HG03066 (cell line): Measurements from ENCODE around the gene TANC1.

Experiments
- ATAC-seq: cut with Tn5 transposase; IDR thresholded peaks from one replicate; pipeline ENCODE4 v1.9.1; 2021; ENCODE audit warnings: low read depth; ENCODE audit not compliant: unreplicated experiment

TANC1 gene

DNA sequence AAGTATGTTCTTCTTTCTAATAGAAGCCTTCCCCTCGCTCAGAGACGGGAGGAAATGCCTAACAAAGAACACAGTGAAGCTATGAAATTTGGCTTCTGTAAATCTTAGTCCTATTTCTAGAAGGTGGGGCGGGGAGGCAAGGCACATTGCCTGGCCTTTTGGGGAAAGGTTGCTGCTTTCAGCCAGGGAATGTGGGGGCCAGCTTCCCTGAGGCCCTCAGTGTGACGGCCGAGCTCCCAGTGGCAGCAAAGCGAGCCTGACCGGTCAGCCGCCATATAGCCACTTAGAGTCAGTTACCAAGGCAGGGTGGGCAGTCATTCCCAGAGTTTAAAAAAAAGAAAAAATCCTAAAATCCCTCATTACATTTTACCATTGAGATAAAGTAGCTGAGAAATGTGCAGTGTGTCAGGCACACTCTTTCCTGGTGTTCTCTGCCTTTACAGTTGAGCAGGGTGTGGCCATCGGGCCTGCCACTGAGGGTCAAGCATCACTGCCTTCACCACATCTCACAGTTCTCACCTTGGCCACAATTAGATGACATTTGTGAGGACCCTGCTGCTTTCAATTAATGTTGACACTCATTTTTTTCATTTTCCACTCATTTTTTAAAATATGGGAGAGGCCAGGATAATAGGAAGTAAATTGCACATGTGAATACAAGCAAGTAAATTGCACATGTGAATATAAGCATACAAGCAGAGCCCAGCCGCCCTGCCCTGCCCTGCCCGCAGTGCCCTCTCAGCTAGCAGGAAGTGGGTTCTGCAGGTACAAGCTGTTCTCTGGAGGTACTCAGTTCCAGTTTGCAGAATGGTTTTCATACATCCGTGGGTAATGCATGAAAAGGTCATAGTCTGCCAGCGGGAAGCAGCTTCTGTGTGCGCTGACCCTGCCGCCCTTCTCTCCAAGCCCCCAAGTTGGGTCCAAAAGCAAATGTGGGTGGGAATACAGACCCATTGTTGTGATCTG is 241.2 kb downstream of the TANC1 start:
- ATAC-seq, result peak; percentile 86

DNA sequence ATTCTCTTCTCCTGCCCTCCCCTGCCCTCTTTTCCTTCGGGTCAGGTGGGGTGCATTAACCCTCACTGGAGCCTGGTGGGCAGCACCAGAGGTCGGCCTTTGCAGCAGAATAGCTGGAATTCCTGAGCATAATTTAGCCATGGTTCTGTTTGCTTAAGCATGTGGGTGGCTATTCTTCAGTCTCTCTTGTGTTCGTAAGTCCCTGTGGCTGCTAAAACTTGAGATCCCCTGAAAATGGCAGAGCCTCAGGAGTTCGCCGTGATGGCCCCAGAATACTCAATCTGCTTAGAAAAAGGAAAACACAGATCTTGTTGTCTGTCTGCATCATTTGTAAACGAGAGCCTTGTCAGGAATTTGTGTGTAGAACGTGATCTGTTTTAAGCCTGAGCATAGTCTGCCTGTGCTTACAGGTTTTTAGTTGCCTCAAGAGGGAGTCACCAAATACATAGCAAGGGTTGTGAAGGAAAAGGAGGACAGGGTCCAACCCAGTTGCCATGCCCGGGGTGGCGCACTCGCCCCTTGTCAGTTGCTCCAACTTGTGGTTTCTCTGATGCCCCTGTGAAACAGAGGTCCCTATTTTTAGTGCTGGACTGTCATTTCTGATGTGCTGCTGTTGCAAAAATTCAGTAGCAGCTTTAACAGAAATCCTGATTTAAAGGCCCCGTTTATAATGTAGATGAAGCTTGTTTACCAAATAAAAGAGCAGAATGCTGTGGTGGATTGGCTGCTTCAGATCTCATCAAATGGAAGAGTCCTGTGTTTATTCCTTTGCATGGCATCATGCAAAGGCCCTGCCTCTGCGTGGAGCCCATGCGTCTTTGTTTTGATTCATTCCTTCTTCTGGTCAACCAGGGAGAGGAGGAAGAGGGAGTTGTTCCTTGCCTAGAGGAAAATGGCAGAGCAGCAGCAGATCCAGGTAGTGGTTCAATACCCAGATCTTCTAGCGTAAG is 243.3 kb downstream of the TANC1 start:
- no peak for ATAC-seq

DNA sequence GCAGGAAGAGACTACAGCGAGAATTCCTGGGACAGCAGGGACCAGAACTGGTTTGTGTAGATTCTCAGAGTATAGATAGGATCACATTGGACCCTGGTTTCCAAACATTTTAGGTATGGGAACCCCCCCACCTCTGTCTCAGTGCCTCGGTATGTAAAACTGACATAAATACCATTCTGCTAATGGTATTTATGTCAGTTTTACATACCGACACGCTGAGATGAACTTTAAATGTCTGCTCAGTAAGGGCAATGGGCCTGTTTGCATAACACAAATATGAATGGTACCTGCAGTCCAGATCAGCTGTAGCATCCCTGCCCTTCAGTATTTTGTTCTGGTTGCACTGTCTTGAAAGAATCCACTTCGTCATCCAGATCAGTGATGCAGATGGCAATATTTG is 244.9 kb downstream of the TANC1 start:
- ATAC-seq, result no peak

DNA sequence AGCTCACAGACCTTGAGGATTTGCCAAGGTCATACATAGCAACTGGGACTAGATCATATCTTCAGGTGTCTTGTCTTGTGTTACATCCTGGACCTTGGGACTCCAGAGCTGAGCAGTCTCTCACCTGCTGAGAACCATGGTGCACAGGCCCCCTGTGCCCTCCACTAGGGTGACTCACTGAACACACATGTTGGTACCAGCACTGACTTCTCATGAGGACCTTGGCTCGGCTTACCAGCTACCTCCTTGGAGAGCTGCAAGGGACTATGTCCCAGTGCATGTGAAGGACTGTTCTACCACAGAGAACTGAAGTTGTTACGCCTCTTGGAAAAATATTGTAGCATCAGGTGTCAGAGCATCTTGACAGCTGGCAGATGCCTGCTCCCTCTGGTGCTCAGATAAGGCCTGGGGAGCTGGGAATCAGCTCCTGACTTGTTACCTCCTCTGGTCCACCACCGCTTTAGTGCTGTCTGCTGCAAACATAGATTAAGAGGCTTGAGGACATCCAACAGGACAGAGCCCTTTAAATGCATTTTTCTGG is 246.0 kb downstream of the TANC1 start:
- no peak for ATAC-seq

DNA sequence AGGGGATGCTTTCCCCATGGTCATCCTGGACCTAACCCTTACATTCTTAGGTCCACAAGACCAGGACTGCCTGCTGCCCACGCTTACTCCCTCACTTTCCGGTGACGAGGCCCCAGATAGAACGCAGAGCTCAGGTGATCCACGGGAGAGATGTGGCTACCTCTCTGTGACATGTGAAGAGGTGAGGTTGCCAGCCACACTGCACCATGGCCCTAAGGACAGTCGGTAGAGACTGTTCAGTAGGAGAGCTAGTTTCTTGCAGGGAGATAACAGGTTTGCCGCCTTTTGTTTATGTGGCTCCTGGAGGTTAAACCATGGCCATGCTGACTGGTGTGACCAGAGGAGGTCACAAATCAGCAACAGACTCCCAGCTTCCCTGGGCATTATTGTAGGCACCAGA is 246.7 kb downstream of the TANC1 start:
- no peak for ATAC-seq

DNA sequence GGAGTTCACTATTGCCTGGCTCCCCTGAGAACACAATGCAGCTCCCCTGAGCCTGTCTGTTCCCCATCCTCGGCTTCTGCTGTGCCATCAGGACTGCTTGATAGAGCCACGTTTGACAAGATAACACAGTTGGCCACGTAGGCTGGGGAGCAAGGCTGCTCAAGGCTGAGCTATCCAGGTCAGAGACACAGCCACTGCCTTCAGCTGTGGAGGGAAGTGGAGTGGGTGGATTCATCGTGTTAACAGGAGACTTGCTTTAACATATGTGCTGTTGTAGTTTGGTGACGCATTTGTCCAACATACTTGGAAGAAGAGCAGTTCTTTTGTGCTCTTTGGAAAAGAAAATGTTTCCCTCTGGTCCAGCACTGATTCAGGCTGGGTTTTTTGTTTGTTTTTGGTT is 249.2 kb downstream of the TANC1 start:
- ATAC-seq, result no peak

DNA sequence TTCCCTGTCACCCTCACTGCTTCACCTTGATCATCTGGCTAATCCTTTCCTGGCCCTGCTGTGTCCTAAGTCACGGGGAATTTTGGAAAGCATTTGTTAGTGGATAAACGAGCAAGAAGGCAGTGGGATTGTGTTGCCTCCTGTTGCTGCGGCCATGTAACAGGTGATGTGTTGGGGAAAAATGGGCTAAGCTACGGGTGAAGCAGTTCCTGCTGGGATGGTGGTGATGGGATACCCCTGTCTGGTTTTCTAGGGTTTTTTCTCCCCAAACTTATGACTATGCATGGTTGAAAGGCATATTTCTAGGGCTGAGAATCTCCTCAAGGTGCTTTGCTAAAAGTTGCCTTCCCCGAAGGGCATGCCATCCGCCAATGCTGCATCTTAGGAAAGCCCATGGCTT is 249.9 kb downstream of the TANC1 start:
- no peak for ATAC-seq

DNA sequence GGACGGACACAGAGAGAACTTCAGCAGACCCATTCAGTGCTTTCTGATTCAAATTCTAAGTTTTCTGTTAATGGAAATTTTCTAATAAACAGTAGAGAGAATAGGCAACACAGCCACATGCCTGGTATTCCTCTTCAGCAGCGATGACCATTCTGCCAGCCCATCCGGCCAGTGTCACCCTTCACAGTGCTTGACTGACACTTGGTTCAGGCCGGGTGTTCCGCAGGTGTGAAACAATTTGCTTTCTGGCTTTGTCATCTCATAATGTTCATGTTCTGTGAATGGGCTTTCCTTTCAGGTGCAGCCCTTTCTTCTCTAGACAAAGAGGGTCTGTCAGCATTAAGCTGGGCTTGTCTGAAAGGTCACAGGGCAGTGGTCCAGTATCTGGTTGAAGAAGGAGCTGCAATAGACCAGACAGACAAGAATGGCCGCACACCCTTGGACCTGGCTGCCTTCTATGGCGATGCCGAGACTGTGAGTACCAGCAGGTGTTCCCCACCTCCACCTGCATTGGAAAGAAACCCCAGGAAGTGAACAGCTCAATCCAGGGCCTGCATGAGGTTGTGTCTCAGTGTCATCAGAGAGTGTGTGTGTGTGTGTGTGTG is 251.1 kb downstream of the TANC1 start:
- no peak for ATAC-seq

DNA sequence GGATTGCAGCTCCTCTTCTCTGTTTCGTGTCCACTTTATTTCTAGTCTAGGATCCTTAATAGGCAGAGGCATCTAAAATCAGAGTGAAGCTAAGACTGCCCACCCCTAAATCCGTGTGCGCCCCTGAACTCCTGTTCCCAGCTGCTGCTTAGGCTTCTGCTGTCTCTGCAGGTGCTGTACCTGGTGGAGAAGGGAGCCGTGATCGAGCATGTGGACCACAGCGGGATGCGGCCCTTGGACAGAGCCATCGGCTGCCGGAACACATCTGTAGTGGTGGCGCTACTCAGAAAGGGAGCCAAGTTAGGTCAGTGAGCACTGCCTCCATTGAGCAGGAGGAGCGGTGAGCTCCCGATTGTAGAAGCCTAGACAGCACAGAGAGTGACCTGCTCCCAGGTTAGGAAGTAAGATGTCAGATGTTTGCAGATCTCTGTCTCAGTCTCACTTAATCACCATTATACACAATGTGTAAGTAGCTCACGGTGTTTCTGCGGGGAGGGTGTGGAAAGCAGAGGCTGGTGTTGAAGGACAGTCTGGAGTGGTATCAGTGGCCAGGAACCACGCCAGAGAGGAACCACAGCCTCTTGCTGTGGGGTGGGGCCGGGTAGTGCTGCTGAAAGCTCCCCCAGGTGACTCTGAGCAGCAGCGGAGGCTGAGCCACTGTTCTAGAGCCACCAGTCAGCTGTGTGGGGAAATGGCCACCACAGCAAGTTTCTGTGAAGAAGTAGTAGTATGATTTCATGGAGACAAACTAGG is 255.8 kb downstream of the TANC1 start:
- ATAC-seq, result no peak

DNA sequence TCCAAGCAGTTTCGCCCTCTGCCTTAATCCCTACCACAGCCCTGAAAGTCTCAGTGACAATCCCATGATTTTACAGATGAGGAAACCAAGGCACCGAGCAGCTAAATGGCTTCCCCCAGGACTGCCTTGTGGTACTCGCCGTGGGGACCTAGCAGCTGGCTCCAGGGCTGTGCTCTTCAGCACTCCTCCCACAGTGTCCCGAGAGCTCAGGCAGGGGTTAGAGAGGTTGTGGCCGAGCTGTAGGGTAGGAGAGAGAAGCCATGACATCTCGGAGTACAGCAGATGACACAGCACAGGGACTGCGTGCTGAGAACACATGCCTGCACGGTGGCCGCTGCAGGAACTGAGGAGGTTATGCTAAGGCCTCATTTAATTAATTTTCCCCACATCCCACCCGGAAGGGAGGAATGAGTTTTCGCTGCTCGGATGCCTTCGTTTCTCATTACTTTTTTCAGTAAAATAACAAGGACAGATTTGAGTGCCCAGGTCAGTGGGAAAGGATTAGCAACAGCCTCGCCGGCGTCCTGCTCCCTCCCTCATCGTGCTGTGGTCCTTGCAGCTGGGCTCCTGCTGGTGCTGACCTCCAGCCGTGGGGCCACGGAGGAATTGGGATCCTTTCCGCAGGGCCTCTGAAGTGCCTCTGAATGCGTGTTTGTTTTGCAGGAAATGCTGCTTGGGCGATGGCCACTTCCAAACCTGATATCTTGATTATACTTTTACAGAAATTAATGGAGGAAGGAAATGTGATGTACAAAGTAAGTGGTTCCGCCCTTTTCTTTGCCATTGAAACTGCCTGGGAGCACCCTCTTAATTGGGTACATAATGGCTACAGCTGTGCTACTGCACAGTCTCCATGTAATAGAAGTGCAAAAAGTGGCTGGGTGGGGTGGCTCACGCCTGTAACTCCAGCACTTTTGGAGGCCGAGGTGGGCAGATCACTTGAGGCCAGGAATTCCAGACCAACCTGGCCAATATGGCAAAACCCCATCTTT is 256.9 kb downstream of the TANC1 start:
- no peak for ATAC-seq

DNA sequence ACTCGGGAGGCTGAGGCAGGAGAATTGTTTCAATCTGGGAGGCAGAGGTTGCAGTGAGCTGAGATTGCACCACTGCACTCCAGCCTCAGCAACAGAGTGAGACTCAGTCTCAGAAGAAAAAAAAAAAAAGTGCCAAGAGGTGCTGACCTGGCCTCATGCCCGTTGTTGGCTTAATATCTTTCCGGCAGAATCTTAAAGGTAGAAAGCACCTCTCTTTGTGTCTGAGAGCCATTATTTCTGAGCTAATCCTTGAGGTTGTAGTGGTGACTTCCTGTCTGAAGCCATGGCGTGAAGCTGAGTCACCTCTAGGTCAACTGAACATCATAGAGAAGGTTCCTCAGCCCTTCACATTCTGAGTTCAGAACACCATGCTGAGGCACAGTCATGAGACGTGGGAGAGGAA is 257.6 kb downstream of the TANC1 start:
- ATAC-seq, result no peak

DNA sequence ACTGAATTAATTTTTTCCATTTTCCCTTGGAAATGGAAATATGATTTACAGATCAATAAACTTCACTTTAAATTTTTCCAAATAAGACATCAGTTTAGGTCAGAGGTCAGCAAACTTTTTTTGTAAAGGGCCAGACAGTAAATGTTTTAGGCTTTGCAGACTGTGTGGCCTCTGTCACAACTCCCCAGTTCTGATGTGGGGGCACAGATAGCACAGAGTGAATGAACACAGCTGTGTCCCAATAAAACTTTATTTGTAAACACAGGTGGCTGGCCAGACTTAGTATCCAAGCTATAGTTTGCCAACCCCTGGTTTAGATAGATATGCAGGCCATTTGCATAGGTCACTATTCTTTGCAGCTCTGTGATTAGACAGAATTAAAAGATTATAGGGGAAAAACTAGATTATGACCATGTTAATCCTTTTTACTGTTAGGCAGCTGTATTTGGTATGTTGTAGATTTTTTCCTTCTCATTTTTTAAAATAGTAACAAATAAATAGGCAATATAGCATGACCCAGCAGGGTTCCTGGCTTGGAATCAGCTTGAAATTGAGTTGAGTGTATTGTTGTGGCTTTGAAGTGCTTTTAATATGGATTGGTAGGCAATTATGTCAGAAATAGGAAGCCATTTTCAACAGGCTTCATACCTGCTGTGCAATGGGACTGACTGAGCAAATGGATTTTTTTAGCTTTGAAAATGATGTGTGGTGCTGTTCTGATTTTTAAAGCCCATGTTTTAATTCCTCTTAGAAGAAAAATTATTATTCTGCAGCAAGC is 258.4 kb downstream of the TANC1 start:
- ATAC-seq, result no peak

DNA sequence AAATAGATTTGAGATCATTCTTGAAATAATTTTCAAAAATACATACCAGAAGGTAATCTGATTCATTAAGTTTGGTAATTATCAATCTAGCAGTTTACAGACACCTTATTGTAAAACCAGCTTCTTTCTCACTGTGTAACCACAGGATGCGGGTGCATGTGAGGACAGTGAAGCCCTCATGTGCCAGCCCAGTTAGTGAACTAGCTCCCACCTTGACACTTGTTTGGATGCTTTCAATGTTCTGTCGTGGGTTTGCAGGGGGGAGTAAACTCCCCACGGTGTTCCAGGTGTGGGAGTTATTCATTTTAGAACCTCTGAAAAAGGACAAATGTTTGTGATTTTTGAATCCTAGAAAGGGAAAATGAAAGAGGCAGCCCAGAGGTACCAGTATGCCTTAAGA is 259.0 kb downstream of the TANC1 start:
- ATAC-seq, result no peak

DNA sequence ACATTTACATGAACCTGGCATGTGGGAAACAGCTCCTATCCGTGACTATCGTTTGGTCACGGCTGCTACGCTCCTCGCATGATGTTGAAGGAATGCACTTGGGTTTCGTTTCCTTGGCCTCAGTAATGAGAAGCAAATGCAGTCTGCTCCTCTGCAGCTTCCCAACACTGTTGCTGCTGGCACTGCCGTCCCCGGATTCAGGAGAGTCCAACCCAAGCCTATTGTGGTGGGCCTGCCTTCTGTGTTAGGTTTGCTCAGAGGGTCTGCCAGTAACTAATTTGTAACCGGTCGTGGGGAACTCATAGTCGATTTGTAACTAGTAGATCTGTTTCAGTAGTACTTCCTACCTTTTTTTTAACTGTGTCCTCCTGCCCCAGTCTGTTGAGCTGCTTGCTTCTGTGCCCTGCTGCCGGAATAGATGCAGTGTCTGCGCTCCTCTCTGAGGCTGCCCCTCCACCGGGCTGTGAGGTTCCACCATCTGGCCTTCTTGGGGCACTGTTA is 259.7 kb downstream of the TANC1 start:
- no peak for ATAC-seq

DNA sequence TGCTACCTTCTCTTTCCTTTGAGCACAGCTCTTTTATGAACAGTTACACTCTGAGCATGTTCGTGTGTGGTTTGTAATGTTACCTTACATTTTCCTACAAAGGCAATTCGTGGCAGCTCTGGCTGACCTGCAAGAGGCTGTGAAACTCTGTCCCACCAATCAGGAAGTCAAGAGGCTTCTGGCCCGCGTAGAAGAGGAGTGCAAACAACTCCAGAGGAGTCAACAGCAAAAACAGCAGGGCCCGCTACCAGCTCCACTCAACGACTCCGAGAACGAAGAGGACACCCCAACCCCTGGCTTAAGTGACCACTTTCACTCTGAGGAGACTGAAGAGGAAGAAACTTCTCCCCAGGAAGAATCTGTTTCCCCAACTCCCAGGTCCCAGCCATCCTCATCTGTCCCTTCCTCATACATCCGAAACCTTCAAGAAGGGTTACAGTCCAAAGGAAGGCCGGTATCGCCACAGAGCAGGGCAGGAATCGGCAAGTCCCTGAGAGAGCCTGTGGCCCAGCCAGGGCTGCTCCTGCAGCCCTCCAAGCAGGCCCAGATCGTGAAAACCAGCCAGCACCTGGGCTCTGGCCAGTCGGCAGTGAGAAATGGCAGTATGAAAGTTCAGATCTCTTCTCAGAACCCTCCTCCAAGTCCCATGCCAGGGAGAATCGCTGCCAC is 261.2 kb downstream of the TANC1 start:
- ATAC-seq, result no peak

DNA sequence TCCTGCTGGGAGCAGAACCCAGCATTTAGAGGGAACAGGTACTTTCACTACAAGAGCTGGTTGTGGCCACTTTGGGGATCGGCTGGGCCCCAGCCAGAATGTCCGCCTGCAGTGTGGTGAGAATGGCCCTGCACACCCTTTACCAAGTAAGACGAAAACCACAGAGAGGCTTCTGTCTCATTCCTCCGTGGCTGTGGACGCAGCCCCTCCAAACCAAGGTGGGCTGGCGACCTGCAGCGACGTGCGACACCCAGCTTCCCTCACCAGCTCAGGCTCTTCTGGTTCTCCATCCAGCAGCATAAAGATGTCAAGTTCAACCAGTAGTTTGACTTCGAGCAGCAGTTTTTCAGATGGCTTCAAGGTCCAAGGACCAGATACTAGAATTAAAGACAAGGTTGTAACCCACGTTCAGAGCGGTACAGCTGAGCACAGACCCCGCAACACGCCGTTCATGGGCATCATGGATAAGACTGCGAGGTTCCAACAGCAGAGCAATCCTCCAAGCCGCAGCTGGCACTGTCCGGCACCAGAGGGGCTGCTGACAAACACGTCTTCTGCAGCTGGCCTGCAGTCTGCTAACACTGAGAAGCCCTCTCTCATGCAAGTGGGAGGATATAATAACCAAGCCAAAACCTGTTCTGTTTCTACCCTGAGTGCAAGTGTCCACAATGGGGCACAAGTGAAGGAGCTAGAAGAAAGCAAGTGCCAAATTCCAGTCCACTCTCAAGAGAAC is 261.9 kb downstream of the TANC1 start:
- ATAC-seq, result no peak
